DND-41 (cell line): ENCODE results near the gene SSX2IP.

Source experiments
- ATAC-seq: fragments of 200-7000 bp; cut with Tn5 transposase; 3 replicates; pipeline ENCODE4 v1.9.1; 2021; ENCODE audit warnings: low read depth; ENCODE audit not compliant: insufficient read depth
- DNase-seq: peaks from one replicate; pipeline ENCODE4 v3.0.0-alpha.2; 2020
- H2AFZ ChIP-seq: 2 replicates; pipeline ENCODE4 v1.6.0; 2012; ENCODE audit warnings: low read depth, low read length
- H3K27ac ChIP-seq: 2 replicates; pipeline ENCODE4 v1.5.1; 2012; ENCODE audit warnings: low read length, inconsistent platforms
- H3K27me3 ChIP-seq: fragments of 200-600 bp; sonication (generic); 2 replicates; pipeline ENCODE4 v1.6.0; 2012; ENCODE audit warnings: low read length, mild to moderate bottlenecking, inconsistent platforms; ENCODE audit not compliant: insufficient read depth, poor library complexity
- H3K36me3 ChIP-seq: 2 replicates; pipeline ENCODE4 v1.5.1; 2012; ENCODE audit warnings: low read length, inconsistent platforms; ENCODE audit not compliant: insufficient read depth
- H3K4me1 ChIP-seq: 2 replicates; pipeline ENCODE4 v1.5.1; 2012; ENCODE audit warnings: mild to moderate bottlenecking, low read length; ENCODE audit not compliant: insufficient read depth
- H3K4me2 ChIP-seq: 2 replicates; pipeline ENCODE4 v1.6.0; 2012; ENCODE audit warnings: mild to moderate bottlenecking, moderate library complexity, low read length, inconsistent platforms; ENCODE audit not compliant: insufficient read depth
- H3K4me3 ChIP-seq, 2 experiments: fragments of 200-600 bp in 1 of 2; shearing (Covaris generic) in 1 of 2; 2 replicates each; pipeline ENCODE4 v1.5.1; 2012 to 2016; ENCODE audit warnings: inconsistent platforms in 2 of 2, low read length in 2 of 2, mild to moderate bottlenecking in 2 of 2, low read depth in 1 of 2, moderate library complexity in 1 of 2
- H3K79me2 ChIP-seq: 2 replicates; pipeline ENCODE4 v1.6.0; 2012; ENCODE audit warnings: low read length, inconsistent platforms; ENCODE audit not compliant: insufficient read depth
- H3K9ac ChIP-seq: 2 replicates; pipeline ENCODE4 v1.6.0; 2012; ENCODE audit warnings: low read depth, mild to moderate bottlenecking, inconsistent platforms, low read length, moderate library complexity
- H3K9me3 ChIP-seq: 2 replicates; pipeline ENCODE4 v1.5.1; 2012; ENCODE audit warnings: low read length, moderate library complexity, mild to moderate bottlenecking, inconsistent platforms; ENCODE audit not compliant: insufficient read depth, severe bottlenecking
- H4K20me1 ChIP-seq: 2 replicates; pipeline ENCODE4 v1.6.0; 2012; ENCODE audit warnings: low read length; ENCODE audit not compliant: insufficient read depth
- CTCF ChIP-seq: IDR thresholded peaks from 2 replicates; pipeline ENCODE4 v1.5.1; 2012; ENCODE audit warnings: borderline replicate concordance, low read length, moderate library complexity, mild to moderate bottlenecking; ENCODE audit not compliant: poor library complexity, severe bottlenecking; ENCODE audit errors: extremely low read depth
- EZH2 ChIP-seq: IDR thresholded peaks from 3 replicates; pipeline ENCODE4 v1.6.1; 2012; ENCODE audit warnings: borderline replicate concordance, low read depth, mild to moderate bottlenecking, moderate library complexity, low read length, inconsistent platforms; ENCODE audit not compliant: severe bottlenecking

The SSX2IP gene

GRCh38 chr1:84701376-84701775, 11.1 kb upstream of the SSX2IP start:
- Histone ChIP-seq H3K4me1 (no peaks in the 10 kb centered on the region), H2AFZ (no peak overlapping the region)

GRCh38 chr1:84700070-84700469, 9.8 kb upstream of the SSX2IP start:
- Histone ChIP-seq H4K20me1 (no peaks in the 10 kb centered on the region), H3K36me3 (no peaks in the 10 kb centered on the region), H2AFZ (no peak overlapping the region), H3K4me3 (no peak overlapping the region), H3K79me2 (no peaks in the 10 kb centered on the region), H3K9ac (no peak overlapping the region), H3K4me2 (no peak overlapping the region), H3K27ac (no peak overlapping the region), H3K27me3 (peaks cover 7% of the 10 kb centered on the region), H3K4me1 (no peaks in the 10 kb centered on the region), H3K9me3 (no peaks in the 10 kb centered on the region)
- TF ChIP-seq EZH2 (no peak), CTCF (no peak)
- DNase-seq (no peak), ATAC-seq (no peak)

More at GRCh38 chr1:84701376-84701775, 11.1 kb upstream of the SSX2IP start:
- DNase-seq = no peak
- no peak overlapping the region for H3K4me3 ChIP-seq
- no peak overlapping the region for H3K9ac ChIP-seq
- H3K36me3 ChIP-seq = no peaks in the 10 kb centered on the region
- no peaks in the 10 kb centered on the region for H3K9me3 ChIP-seq
- H3K27me3 ChIP-seq = peaks cover 13% of the 10 kb centered on the region
- no peak for TF ChIP-seq CTCF
- no peak for TF ChIP-seq EZH2
- no peak for ATAC-seq
- H3K27ac ChIP-seq = no peak overlapping the region
- no peaks in the 10 kb centered on the region for H3K79me2 ChIP-seq
- no peaks in the 10 kb centered on the region for H4K20me1 ChIP-seq
- H3K4me2 ChIP-seq = no peak overlapping the region

- no peak for TF ChIP-seq CTCF
- no peak for TF ChIP-seq EZH2
- no peaks in the 10 kb centered on the region for H3K9me3 ChIP-seq
- H3K27me3 ChIP-seq = peaks cover 7% of the 10 kb centered on the region
- no peak overlapping the region for H3K4me3 ChIP-seq
- no peaks in the 10 kb centered on the region for H3K36me3 ChIP-seq
- H3K9ac ChIP-seq = no peak overlapping the region
- H4K20me1 ChIP-seq = no peaks in the 10 kb centered on the region
- no peak overlapping the region for H3K4me2 ChIP-seq
- H3K79me2 ChIP-seq = no peaks in the 10 kb centered on the region
- peaks cover 3% of the 10 kb centered on the region; the same call in 1 of the 2 replicates for H3K4me1 ChIP-seq
- no peak for DNase-seq
- H3K27ac ChIP-seq = no peak overlapping the region
- H2AFZ ChIP-seq = no peak overlapping the region
- ATAC-seq = no peak
These were observed 8.2 kb upstream of the SSX2IP start for GRCh38 chr1:84698151-84699110.
